Right ventricle myocardium inferior (tissue), 1 donor: ENCODE measurements around the gene PIEZO1. TPM values are rescaled to one million over a fixed set of nuclear protein-coding genes. Genes with fewer than 3 reads are reported as not detected.
A peak's percentile ranks its signal among the peaks of the same experiment; 100 is the strongest.
"Not testable (repeated sequence)": the region's sequence is repeated elsewhere in the genome, so short reads cannot be mapped to it uniquely, and the experiment has no call there.

Source experiments
- ATAC-seq: fragments of 200-7000 bp; cut with Tn5 transposase; one replicate; pipeline ENCODE4 v1.9.1; 2020; ENCODE audit warnings: mild to moderate bottlenecking, moderate library complexity
- DNase-seq: peaks from one replicate; pipeline ENCODE4 v3.0.0; 2021; ENCODE audit errors: missing footprints
- intact Hi-C: fragments of 100-400 bp; cut with DNase I; formaldehyde crosslinking; loops from one replicate; pipeline ENCODE4 v1.11.0; 2022
- long read RNA-seq: library from polyadenylated mRNA; unstranded; transcript quantifications from one replicate; pipeline ENCODE4 v2.0.0, GENCODE V29; 2021
- total RNA-seq: library from RNA; stranded (reverse); fragmentation: NEBNext Ultra II Directional; extraction: Animal tissue kit (Norgen Biotek cat#: 25700); gene quantifications from one replicate; pipeline ENCODE4 v1.2.1, GENCODE V29; 2021
- donor health status: DM: no; HTN: yes; CAD: no; lungs with severe emphysema.

Gene PIEZO1
- total RNA-seq = 18.1 TPM
- long read RNA-seq, partial matches to known transcripts = 6 of 7 reads
- long read RNA-seq, other reads (novel, unspliced or antisense) = 1 of 7 reads

- peak; percentile 62 for ATAC-seq
- intact Hi-C loops = loop anchor here (1.0 to 2.0 kb wide), 2 partner anchors 41 to 48 kb away; no protein-coding TSS in a partner anchor
- peak; percentile 91 for DNase-seq
These were observed at the start of gene PIEZO1 for GRCh38 chr16:88785106-88785924. Gene PIEZO1 (minus strand): TSS chr16:88785220. CDS start chr16:88784964, 256 bp downstream.

- DNase-seq = no peak
- no peak for ATAC-seq
- intact Hi-C loops = no loop called here
These were observed 49.6 kb upstream of the PIEZO1 start for GRCh38 chr16:88834670-88835069.

GRCh38 chr16:88833086-88833485 is 48.1 kb upstream of the PIEZO1 start:
- intact Hi-C loops = no loop called here
- no peak for ATAC-seq
- no peak for DNase-seq

- intact Hi-C loops = no loop called here
- DNase-seq = no peak
- ATAC-seq = no peak
These were observed 46.8 kb upstream of the PIEZO1 start for GRCh38 chr16:88831838-88832237.

GRCh38 chr16:88830783-88831182 is 45.8 kb upstream of the PIEZO1 start:
- DNase-seq (no peak), ATAC-seq (no peak)
- intact Hi-C loops = no loop called here

- ATAC-seq (peak; percentile 69), DNase-seq (no peak)
- intact Hi-C loops = no loop called here
These were observed 45.2 kb upstream of the PIEZO1 start for GRCh38 chr16:88830258-88830657.

- no peak for ATAC-seq
- DNase-seq = no peak
- intact Hi-C loops = no loop called here
These were observed 43.7 kb upstream of the PIEZO1 start for GRCh38 chr16:88828711-88829110.

GRCh38 chr16:88827727-88828126 is 42.7 kb upstream of the PIEZO1 start:
- ATAC-seq (no peak), DNase-seq (no peak)
- intact Hi-C loops = no loop called here

GRCh38 chr16:88826070-88826840 is 41.2 kb upstream of the PIEZO1 start:
- ATAC-seq (no peak), DNase-seq (no peak)
- intact Hi-C loops = no loop called here

- intact Hi-C loops = no loop called here
- no peak for DNase-seq
- ATAC-seq = no peak
These were observed 40.1 kb upstream of the PIEZO1 start for GRCh38 chr16:88825146-88825545.

GRCh38 chr16:88824256-88825077 is 39.4 kb upstream of the PIEZO1 start:
- intact Hi-C loops = no loop called here
- ATAC-seq (no peak), DNase-seq (no peak)

GRCh38 chr16:88823646-88824045 is 38.6 kb upstream of the PIEZO1 start:
- ATAC-seq, intact Hi-C loops, DNase-seq: not testable (repeated sequence)

- intact Hi-C loops = no loop called here
- ATAC-seq = no peak
- DNase-seq = no peak
These were observed 37.4 kb upstream of the PIEZO1 start for GRCh38 chr16:88822281-88823040.

GRCh38 chr16:88821168-88821850 is 36.3 kb upstream of the PIEZO1 start:
- ATAC-seq = no peak
- intact Hi-C loops = no loop called here
- DNase-seq = no peak

- DNase-seq (no peak), ATAC-seq (no peak)
- intact Hi-C loops = no loop called here
These were observed 35.5 kb upstream of the PIEZO1 start for GRCh38 chr16:88820385-88821025.

- intact Hi-C loops = no loop called here
- no peak for DNase-seq
These were observed 34.1 kb upstream of the PIEZO1 start for GRCh38 chr16:88819126-88819525.

GRCh38 chr16:88818575-88818874 is 33.5 kb upstream of the PIEZO1 start:
- DNase-seq (no peak), ATAC-seq (no peak)
- intact Hi-C loops = no loop called here

More at GRCh38 chr16:88819126-88819525, 34.1 kb upstream of the PIEZO1 start:
- no peak for ATAC-seq
